Lower lobe of right lung (tissue), 2 donors: ENCODE results near the gene C11orf58. TPM values are rescaled to one million over a fixed set of nuclear protein-coding genes. Genes with fewer than 3 reads are reported as not detected.

Source experiments
- ATAC-seq, 2 donors: fragments of 200-7000 bp; cut with Tn5 transposase; one replicate each; pipeline ENCODE4 v1.9.1; 2020 to 2022; ENCODE audit warnings: mild to moderate bottlenecking in 2 of 2, moderate library complexity in 2 of 2
- DNase-seq: peaks from one replicate; pipeline ENCODE4 v3.0.0-alpha.2; 2020
- H3K27ac ChIP-seq: fragments of 200-600 bp; one replicate; pipeline ENCODE4 v1.8.0; 2022
- H3K27me3 ChIP-seq: fragments of 200-600 bp; one replicate; pipeline ENCODE4 v1.8.0; 2022; ENCODE audit warnings: low read depth
- H3K36me3 ChIP-seq: fragments of 200-600 bp; one replicate; pipeline ENCODE4 v1.8.0; 2022; ENCODE audit warnings: mild to moderate bottlenecking
- H3K4me1 ChIP-seq: fragments of 200-600 bp; one replicate; pipeline ENCODE4 v1.8.0; 2022
- H3K4me3 ChIP-seq: fragments of 200-600 bp; one replicate; pipeline ENCODE4 v1.8.0; 2022; ENCODE audit warnings: mild to moderate bottlenecking
- H3K9me3 ChIP-seq: fragments of 200-600 bp; one replicate; pipeline ENCODE4 v1.8.0; 2022
- intact Hi-C: fragments of 100-400 bp; cut with DNase I; formaldehyde crosslinking; loops from one replicate; pipeline ENCODE4 v1.11.0; 2022
- total RNA-seq: library from RNA; stranded (reverse); fragmentation: NEBNext Ultra II Directional; extraction: Animal tissue kit (Norgen Biotek cat#: 25700); gene quantifications from one replicate; pipeline ENCODE4 v1.2.1, GENCODE V29; 2021
- TF ChIP-seq, protein P1 (sequence below): fragments of 200-600 bp; IDR thresholded peaks from one replicate; pipeline ENCODE4 v1.8.0; 2022; ENCODE audit warnings: antibody characterized with exemption, mild to moderate bottlenecking
- donor health status: DM: no; HTN: yes; CAD: no; lungs with severe emphysema.

C11orf58 gene
- total RNA-seq, 1 donor from 2014 or later, result 104 TPM

DNA sequence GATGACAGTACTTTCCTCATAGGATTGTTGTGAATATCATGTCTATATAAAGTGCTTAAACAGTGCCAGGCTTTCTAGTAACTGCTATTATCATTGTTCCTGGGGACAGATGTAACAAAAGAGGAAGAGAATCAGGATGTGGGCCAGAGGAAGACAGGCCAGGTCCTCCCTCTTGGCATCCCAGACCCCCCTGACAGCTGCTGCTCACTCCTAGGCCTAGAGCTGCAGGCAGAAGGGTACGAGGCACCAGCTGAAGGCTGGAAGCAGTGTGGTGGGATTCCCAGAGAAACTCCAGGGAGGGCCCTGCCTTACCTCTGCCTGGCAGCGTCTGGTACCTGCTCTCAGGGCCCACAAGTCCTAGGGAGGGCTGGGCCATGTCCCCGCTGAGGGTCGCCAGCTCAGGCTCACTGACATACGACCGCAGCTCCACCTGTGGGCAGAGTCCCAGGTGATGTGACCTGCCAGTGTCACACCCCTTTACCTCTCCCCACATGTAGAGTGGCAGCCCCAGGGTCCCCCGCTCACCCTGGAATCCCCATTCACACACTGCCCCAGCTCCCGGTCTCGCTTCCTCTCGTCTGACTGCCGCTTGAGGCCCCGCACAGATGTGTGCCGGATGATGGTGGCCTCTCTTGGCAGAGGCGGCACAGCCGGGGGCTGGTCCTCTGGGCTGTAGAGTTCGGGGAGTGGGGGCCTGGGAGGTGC, 52.2 kb downstream of the C11orf58 start:
- ATAC-seq, result no peak
- H3K4me1 ChIP-seq, result peaks cover 59% of the 10 kb centered on the region
- no peaks in the 10 kb centered on the region for H3K9me3 ChIP-seq
- DNase-seq, result no peak
- TF ChIP-seq, protein P1, sequence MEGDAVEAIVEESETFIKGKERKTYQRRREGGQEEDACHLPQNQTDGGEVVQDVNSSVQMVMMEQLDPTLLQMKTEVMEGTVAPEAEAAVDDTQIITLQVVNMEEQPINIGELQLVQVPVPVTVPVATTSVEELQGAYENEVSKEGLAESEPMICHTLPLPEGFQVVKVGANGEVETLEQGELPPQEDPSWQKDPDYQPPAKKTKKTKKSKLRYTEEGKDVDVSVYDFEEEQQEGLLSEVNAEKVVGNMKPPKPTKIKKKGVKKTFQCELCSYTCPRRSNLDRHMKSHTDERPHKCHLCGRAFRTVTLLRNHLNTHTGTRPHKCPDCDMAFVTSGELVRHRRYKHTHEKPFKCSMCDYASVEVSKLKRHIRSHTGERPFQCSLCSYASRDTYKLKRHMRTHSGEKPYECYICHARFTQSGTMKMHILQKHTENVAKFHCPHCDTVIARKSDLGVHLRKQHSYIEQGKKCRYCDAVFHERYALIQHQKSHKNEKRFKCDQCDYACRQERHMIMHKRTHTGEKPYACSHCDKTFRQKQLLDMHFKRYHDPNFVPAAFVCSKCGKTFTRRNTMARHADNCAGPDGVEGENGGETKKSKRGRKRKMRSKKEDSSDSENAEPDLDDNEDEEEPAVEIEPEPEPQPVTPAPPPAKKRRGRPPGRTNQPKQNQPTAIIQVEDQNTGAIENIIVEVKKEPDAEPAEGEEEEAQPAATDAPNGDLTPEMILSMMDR, result no peak
- intact Hi-C loops, result no loop called here
- peak overlapping the region; percentile 74 for H3K27ac ChIP-seq
- H3K36me3 ChIP-seq, result peaks cover 17% of the 10 kb centered on the region
- no peaks in the 10 kb centered on the region for H3K27me3 ChIP-seq
- no peak overlapping the region for H3K4me3 ChIP-seq

DNA sequence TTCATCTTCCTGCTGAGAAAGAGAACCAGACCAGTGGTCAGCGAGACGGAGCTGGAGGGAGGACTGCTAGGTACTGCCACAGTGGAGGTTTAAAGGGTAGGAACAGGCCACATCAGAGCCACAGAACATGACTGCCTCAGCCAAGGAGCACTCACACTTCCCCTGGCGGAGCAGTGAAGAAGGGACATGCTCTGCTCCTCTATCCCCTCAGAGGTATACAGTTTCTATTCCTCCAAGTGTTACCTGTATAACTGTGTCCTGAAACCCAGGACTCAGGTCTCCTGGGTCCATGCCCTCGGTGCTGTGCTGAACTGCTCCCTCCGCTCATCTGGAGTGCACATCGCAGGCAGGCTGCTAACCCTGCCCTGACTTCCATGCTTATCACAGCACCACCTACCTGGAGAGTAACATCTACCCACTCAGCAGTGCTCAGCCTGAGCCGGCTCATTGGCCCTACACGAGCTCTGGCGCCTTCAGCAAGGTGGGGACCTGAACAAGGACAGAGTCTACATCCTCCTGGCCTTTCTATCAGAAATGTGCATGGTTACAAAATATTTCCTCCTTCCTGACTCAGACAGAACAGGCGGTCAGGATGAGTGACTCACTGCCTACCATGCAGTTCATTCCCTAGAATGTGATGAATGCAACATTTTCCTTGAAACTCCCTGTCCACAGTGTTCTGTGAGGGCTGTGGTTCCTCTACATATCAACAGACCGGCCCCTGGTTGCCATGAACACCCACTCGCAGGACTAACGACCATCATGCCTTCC, 52.9 kb downstream of the C11orf58 start:
- TF ChIP-seq, protein P1, result no peak
- ATAC-seq (peak; percentile 64 to 84), DNase-seq (peak; percentile 68)
- Histone ChIP-seq H3K4me3 (no peak overlapping the region), H3K9me3 (no peaks in the 10 kb centered on the region), H3K27me3 (no peaks in the 10 kb centered on the region), H3K4me1 (peaks cover 53% of the 10 kb centered on the region), H3K27ac (peak overlapping the region; percentile 74), H3K36me3 (peaks cover 17% of the 10 kb centered on the region)
- intact Hi-C loops, result no loop called here

DNA sequence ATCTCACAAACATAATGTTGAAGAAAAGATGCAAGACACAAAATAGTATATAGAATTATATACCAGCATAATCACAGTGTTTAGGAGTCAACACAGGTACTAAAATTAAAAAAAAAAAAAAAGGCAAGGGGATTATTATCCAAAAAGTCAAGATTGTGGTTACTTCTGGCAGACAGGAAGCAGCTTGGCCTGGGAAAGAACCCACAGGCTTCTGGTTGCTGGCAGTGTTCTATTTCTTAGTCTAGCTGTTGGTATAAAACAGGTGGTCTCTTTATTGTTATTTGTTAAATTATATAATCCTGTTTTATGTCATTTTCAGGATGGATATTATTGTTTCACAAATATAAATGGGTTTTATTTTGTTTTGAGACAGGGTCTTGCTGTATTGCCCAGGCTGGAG, 54.0 kb downstream of the C11orf58 start:
- no peaks in the 10 kb centered on the region for H3K9me3 ChIP-seq

DNA sequence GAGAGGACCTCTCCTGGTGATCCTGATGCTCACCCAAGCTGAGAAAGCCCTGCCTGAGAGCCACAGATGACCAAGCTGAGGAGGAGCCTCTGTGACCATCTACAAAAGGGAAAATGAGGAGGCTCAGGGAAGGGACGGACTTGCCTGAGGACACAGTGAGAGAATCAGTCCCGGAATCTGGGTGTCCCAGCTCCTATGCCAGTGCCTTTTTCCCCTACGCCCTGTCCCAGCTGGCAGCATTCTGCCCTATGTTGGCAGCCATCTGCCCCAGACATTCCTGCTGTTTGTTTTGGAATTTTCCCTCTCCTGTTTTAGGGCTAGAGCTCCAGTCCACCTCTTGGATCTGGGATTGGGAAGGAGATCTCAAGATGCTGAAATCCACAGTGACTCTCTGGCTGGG, 54.6 kb downstream of the C11orf58 start:
- H3K4me1 ChIP-seq, result peaks cover 48% of the 10 kb centered on the region

More for the DNA sequence above, 54.0 kb downstream of the C11orf58 start:
- intact Hi-C loops, result no loop called here
- Histone ChIP-seq H3K4me3 (no peak overlapping the region), H3K36me3 (peaks cover 17% of the 10 kb centered on the region), H3K27me3 (no peaks in the 10 kb centered on the region), H3K27ac (peak overlapping the region; percentile 74), H3K4me1 (peaks cover 53% of the 10 kb centered on the region)
- DNase-seq (no peak), ATAC-seq (no peak)
- TF ChIP-seq, protein P1, result no peak

DNA sequence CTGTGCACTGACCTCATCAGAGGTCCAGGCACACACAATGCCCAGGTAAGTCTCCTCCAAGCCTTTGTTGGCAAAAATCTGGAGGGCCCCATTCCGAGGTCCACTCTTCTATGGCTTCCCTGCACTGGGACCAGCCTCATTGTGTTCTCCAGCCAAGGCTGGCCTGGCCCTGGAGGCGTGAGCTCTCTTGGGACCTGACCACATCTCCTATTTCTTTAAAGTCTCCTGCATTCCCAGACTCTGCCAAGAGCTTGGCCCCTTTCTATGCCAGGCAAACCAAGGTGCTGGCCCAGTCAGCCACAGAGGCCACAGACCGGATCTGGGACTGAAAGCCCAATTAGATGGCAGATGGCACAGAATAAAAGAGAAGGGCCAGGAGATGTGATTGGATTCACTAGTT, 55.1 kb downstream of the C11orf58 start:
- Histone ChIP-seq H3K27me3 (no peaks in the 10 kb centered on the region), H3K36me3 (peaks cover 17% of the 10 kb centered on the region), H3K4me1 (peaks cover 43% of the 10 kb centered on the region), H3K27ac (no peak overlapping the region), H3K4me3 (no peak overlapping the region), H3K9me3 (no peaks in the 10 kb centered on the region)
- ATAC-seq (no peak), DNase-seq (no peak)
- TF ChIP-seq, protein P1, result no peak
- intact Hi-C loops, result no loop called here

More for the DNA sequence above, 54.6 kb downstream of the C11orf58 start:
- DNase-seq (no peak), ATAC-seq (no peak)
- TF ChIP-seq, protein P1, result no peak
- intact Hi-C loops, result no loop called here
- H3K36me3 ChIP-seq, result peaks cover 17% of the 10 kb centered on the region
- H3K4me3 ChIP-seq, result no peak overlapping the region
- no peaks in the 10 kb centered on the region for H3K9me3 ChIP-seq
- H3K27ac ChIP-seq, result peak overlapping the region; percentile 74
- H3K27me3 ChIP-seq, result no peaks in the 10 kb centered on the region
